ENCODE data around the gene CD27.

DNA sequence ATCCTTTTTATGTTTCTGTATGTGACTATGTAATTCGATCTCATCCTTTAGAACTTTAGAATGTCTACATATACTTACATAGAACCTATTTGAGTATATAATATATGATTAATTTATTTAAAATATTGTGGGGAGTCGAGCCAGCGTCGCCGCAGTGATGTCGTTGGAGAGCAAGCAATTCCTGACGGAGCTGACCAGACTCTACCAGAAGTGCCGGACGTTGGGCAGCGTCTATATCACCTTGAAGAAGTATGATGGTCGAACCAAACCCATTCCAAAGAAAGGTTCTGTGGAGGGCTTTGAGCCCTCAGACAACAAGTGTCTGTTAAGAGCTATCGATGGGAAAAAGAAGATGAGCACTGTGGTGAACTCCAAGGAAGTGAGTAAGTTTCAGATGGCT is 6.4 kb upstream of the CD27 start:
- TF ChIP-seq, protein P1, sequence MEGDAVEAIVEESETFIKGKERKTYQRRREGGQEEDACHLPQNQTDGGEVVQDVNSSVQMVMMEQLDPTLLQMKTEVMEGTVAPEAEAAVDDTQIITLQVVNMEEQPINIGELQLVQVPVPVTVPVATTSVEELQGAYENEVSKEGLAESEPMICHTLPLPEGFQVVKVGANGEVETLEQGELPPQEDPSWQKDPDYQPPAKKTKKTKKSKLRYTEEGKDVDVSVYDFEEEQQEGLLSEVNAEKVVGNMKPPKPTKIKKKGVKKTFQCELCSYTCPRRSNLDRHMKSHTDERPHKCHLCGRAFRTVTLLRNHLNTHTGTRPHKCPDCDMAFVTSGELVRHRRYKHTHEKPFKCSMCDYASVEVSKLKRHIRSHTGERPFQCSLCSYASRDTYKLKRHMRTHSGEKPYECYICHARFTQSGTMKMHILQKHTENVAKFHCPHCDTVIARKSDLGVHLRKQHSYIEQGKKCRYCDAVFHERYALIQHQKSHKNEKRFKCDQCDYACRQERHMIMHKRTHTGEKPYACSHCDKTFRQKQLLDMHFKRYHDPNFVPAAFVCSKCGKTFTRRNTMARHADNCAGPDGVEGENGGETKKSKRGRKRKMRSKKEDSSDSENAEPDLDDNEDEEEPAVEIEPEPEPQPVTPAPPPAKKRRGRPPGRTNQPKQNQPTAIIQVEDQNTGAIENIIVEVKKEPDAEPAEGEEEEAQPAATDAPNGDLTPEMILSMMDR (IDR thresholded peaks at IDR 0.05; ENCODE audit: insufficient read depth, low read length, poor library complexity, severe bottlenecking), result no peak
- no peak for TF ChIP-seq EZH2phosphoT487 (conservative IDR thresholded peaks at IDR 0.05; ENCODE audit: low read length)

All from SU-DHL-6 (cell line).